ENCODE data around the gene SEMA3G.

Gene SEMA3G

DNA sequence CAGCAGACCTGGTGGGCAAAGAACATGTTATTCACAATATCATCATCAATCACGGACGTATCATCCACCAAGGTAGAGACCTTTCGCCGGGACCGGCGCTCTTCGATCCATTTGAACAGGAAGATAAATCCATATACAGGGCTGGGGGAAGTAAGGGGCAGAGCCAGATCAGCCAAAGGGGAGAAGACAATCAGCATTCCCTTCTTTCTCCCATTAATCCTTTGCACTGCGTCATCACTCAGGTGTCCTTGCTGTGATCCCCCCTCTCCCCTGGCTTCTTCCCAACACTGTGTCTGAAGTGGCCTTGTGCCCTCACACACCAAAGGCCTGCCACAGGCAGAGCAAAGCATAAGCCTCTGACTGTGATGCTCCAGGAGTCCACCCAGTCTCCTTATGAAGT lies 36.4 kb downstream of the SEMA3G start:
- FAIRE-seq: no peak

DNA sequence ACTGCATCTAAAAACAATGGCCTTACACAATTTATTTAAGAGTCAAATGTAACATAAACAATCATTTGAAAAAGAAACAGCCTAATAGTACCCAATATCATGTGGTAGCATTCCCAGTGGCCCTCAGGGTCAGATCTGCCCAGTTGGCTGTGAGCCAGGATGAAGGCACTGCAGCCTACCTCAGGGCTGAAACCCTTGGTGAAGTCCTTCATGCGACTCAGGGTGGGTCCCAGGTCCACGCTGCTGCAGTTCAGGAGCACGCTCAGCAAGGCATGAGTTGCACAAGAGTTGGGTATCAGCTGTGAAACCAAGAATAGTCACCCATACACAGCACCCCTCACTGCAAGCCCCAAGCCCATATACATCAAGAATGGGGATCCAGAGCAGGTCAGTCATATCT lies 37.1 kb downstream of the SEMA3G start:
- FAIRE-seq: no peak

- no peak for FAIRE-seq
These were observed 38.0 kb downstream of the SEMA3G start for GRCh38 chr3:52406791-52407510.

GRCh38 chr3:52406231-52406661 lies 38.7 kb downstream of the SEMA3G start:
- no peak for FAIRE-seq

GRCh38 chr3:52405601-52406110 lies 39.2 kb downstream of the SEMA3G start:
- FAIRE-seq: no peak

DNA sequence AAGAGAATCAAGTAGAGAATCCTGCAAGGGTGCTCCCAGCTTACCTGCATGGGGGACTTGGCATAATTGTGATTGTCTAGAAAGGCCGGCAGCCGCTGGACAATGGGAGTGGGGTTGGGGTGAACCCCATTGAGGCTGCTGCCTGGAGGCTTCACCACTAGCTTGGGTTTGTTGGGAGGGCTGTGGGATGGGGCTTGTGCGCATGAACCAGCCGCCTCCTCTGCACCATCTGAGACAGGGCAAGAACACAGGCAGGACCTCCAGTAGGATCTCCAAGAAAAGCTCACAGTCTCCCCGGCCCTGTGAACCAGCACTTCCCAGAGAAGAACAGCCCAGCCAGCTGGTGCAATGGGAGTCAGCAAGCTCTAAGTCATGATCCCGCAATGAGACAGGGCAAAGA lies 39.8 kb downstream of the SEMA3G start:
- no peak for FAIRE-seq

GRCh38 chr3:52404391-52404790 lies 40.5 kb downstream of the SEMA3G start:
- FAIRE-seq: no peak

DNA sequence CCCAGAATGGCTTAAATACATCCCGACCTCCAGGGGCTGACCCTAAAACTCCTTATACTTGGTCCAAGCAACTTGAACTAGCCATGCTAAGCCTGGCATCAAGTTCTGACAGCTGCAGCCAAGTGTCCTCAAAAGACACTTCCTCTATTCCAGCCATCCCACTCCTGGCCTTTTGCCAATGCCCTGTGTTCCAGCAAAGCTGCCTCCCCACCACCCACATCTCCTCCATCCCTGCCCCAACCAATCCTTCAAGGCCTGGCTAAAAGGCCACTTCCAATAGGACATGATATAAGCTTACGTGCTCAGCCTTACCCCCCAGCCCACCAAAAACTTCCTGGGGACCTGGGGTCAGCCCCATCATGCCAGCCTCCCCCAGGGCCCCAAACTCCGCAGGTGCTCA lies 40.9 kb downstream of the SEMA3G start:
- no peak for FAIRE-seq

- no peak for FAIRE-seq
These were observed 41.5 kb downstream of the SEMA3G start for GRCh38 chr3:52403271-52403841.

DNA sequence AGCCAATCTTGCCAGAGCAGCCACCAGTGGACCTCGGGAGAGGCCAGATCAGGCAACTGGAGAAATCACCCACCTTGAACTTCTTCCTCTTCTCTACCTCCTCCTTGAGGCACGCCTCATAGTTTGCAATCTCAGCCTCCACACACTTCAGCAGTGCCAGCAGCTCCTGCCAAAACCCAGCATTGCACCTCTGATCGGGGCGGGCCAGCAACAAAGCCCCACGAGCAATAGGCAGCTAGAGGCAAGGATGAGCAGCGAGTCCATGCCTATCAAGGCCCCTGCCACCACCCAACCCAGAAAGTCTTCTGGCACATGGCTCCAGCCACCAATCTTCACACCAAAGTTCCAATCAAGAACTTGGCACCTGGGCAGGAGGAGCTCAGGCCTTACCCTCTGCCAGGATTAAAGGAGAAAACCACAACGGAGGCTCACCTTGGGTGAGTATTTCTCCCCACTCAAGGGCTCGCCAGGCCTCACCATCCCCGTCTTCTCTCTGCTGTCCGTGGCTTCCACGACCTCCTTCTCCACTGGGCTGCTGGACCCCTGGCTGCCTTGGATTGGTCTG lies 42.1 kb downstream of the SEMA3G start:
- no peak for FAIRE-seq

DNA sequence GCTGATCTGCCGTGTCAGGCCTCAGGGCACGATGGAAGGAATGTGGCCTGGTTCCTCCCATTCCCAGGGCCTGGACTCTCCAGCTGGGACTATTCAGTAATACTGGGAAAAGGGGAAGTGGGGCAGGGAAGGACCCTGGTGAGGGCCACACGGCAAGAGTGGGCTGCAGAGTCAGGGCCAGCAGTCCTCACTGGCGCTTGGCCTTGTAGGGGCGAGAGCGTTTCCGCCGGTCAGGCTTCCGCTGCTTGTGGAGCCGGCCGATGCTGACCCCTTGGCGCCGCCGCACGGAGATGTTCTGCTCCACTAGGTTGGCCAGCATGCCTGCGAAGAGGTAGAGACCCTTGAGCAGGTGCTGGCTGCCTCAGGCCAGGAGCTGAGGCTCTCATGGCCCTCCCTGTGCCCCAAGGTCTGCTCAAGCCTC lies 42.8 kb downstream of the SEMA3G start:
- FAIRE-seq: no peak

- FAIRE-seq: no peak
These were observed 43.4 kb downstream of the SEMA3G start for GRCh38 chr3:52401551-52401950.

DNA sequence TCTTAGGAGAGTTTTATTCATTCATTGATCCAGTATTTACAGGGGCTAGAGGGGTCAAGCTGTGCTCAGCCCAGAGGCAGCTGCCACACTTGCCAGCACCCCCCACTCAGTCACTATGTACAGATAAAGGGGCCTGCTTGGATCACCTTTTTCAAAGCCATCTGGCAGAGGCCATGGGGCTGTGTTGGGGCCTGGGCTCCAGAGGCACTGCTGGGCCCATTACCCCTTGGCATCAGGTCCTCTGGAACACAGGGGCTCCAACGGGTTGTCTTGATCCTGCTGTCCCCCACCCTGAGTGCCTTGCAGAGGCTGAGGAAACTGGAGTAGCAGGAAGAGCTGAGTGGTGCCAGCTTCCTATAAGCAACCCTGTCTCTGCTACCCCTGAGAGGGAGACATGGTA lies 43.9 kb downstream of the SEMA3G start:
- FAIRE-seq: no peak

DNA sequence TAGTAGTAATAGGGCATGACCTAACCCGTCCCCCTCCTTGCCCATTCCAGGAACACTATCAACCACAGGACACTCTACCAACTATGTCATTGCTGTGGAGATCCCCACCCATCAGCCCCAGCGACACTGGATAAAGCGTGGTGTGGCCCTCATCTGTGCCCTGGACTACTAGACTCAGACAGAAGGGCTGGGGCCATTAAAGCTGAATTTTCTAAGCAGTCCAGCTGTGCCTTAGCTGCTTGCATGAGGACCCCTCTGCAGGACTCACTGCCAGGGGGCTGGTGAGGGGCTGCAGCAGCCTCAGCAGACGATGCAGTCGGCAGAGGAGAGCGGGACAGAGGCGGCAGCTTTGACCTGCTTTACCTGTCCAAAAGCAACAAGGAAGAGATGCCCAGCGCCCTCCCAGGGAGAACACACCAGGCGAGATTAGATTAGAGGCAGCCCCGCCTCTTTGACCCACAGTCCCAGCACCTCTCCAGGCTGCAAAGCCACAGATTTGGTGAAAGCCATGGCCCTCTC lies 44.6 kb downstream of the SEMA3G start:
- no peak for FAIRE-seq

- FAIRE-seq: no peak
These were observed 45.3 kb downstream of the SEMA3G start for GRCh38 chr3:52399593-52399992.

GRCh38 chr3:52399131-52399530 lies 45.8 kb downstream of the SEMA3G start:
- FAIRE-seq: no peak

GRCh38 chr3:52398670-52399081 lies 46.2 kb downstream of the SEMA3G start:
- no peak for FAIRE-seq

GRCh38 chr3:52397676-52398399 lies 47.1 kb downstream of the SEMA3G start:
- no peak for FAIRE-seq

DNA sequence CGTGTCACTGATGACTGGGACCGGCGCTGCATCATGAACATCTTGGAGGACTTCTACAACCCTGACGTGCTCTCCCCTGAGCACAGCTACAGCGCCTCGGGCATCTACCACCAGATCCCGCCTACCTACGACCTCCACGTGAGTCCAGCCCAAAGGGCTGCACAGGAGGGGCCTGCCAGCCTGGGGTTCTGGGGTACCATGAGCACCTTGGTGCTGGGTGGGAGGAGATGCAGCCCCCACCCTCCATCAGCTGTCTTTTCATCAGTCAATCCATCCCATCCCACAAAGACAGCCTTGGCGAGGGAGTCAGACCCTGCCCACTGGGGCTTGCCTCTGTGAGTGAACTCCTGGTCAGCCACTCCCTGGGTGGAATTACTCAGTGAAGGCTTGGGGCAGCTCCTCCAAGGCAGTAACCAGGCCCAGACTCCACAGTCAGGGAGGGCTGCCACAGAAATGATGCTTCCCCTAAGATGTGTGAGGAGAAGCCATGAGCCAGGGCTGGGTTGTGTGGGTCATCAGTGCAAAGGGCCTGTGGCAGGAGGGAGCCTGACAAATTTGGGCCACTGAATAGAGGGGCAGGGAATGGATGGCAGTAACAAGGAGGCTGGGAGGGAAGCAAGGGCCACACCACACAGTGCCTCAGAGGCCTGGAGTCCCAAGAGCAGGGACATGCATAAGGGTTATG lies 47.9 kb downstream of the SEMA3G start:
- FAIRE-seq: no peak

DNA sequence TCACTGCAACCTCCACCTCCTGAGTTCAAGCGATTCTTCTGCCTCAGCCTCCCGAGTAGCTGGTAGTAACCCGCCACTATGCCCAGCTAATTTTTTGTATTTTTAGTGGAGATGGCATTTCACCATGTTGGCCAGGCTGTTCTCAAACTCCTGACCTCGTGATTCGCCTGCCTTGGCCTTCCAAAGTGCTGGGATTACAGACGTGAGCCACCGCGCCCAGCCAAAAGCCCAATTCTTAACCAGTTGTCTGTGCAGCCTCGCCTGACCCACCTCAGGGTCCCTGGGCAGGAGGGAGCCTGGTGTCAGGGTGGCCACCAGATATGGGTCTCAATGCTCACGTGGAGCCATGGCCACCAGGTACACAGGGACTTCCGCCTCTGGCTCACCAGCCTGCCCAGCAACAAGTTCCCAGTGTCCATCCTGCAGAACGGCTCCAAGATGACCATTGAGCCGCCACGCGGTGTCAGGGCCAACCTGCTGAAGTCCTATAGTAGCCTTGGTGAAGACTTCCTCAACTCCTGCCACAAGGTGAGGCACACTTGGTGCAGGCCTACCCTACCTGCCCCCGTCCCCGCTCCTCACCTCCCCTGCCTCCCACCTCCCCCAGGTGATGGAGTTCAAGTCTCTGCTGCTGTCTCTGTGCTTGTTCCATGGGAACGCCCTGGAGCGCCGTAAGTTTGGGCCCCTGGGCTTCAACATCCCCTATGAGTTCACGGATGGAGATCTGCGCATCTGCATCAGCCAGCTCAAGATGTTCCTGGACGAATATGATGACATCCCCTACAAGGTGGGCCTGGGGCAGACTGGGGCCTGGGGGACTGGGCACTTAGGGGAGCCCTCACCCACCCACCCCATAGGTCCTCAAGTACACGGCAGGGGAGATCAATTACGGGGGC lies 48.6 kb downstream of the SEMA3G start:
- FAIRE-seq: no peak

- FAIRE-seq: no peak
These were observed 49.4 kb downstream of the SEMA3G start for GRCh38 chr3:52395503-52395865.
